RPMI7951 (cell line): ENCODE measurements around the gene EBNA1BP2. TPM values are rescaled to one million over a fixed set of nuclear protein-coding genes. Genes with fewer than 3 reads are reported as not detected.
"Not testable (repeated sequence)": the region's sequence is repeated elsewhere in the genome, so short reads cannot be mapped to it uniquely, and the experiment has no call there.

Source experiments
- DNase-seq: peaks from one replicate; pipeline ENCODE4 v3.0.0-alpha.2; 2012; ENCODE audit warnings: low read depth
- total RNA-seq: library from RNA; depleted of rRNA; stranded (reverse); fragments of >200 nt; shearing (Covaris generic); gene quantifications from 2 replicates; pipeline ENCODE4 v1.2.3, GENCODE V29; 2014; rRNA removed

The EBNA1BP2 gene
- 175 and 197 TPM in 2 replicates for total RNA-seq

DNA sequence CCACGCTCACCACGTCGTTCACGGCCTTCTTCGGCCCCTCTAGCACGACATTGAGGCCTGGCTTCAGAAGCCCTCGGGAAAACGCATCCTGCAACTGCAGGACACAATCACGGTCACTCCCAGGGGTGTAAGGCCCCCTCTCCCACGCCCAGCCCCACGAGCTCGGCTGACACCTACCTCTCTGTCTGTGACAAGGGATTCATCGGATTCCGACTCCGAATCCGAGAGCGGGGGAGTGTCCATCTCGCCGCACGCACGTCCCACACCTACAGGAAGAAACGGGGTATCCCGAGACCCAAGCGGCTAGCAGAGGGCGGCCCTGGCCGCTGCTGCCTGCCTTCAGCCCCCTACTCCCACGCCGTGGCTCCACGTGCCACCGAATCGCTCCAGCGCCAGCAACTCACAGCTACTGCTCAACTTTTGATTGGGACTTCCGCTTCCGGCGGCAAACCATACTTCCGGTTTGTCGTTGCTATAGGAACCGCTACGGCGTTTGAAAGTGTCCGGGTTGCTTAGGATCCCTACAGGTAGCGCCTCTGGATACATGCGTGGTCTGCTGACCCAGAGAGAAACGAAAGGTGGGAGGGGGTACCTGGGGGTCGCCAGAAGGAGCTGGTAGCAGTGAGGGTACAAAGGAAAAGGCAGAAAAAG lies at the start of gene EBNA1BP2, which contains the start of gene CFAP57:
Gene EBNA1BP2, minus strand, starts transcription at position 415 of the 651 bp plus-strand sequence. Its CDS starts 172 bp downstream, at position 243.
Gene CFAP57, plus strand, starts transcription at position 455 of the 651 bp plus-strand sequence. CDS start 424 bp downstream, outside the sequence.
- DNase-seq = peak; percentile 94

DNA sequence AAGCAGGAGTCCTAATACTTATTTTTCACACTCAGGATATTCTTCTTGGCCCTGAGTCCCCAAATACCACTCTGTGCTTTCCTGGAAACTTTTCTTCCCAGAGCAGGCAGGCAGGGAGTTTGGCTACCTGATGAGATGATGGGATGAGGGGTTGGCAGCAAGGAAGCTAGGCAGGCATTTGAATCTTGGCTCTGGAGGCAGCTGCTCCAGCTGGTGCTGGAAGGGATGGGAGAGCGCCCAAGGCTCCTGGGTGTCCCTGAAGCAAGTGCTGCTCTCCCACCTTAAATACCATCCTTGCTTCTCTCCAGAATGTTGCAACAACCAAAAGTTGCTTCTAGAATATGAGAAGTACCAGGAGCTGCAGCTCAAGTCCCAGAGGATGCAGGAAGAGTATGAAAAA lies 49.7 kb upstream of the EBNA1BP2 start:
- DNase-seq = no peak

GRCh38 chr1:43220905-43221778 lies 49.1 kb upstream of the EBNA1BP2 start:
- no peak for DNase-seq

DNA sequence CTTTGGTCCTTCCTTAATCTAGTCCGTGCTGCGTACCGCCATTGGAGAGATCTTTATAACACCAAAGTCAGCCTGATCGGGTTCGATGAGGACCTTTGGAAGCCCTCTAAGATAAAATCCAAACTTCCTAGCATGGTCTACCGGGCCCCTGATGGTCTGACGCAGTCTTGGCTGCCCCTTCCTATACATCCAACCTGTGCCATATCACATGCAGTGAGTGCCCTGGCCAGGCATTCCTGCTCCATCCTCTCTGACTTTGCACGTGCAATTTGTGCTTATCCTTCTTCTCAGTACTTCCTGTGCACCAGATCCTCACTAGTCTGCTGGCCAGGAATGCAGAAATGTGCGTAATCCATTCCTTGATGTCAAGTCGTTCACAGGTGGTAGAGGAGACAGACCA lies 45.7 kb upstream of the EBNA1BP2 start:
- DNase-seq = no peak

GRCh38 chr1:43214501-43215444 lies 42.7 kb upstream of the EBNA1BP2 start:
- DNase-seq = no peak

- not testable (repeated sequence) for DNase-seq
Measured at GRCh38 chr1:43208277-43208676, 36.2 kb upstream of the EBNA1BP2 start.

- DNase-seq = peak; percentile 36
Measured at GRCh38 chr1:43207229-43207853, 35.3 kb upstream of the EBNA1BP2 start.

DNA sequence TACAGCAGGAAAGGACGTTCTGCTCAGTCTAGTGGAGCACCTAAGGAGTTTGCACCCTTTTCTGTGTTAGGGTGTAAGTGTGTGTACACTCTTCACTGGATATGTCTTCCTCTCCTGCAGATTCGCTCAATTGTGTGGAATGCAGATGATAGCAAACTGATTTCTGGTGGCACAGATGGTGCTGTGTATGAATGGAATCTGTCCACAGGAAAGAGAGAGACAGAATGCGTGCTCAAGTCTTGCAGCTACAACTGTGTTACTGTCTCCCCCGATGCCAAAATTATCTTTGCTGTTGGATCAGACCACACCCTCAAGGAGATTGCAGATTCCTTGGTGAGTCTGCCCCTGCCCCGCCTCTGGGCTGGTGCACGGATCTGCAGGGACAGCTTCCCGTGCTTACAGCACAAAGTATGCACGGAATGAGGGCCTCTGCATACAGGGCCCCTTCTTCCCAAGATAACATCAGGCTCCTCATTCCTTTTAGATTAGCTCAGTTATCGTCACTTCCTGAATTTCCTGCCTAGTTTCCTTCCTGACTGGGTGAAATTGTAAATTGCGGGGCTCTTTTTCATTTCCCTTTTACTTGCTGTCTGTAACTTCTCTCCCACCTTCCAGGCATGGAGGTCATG lies 34.6 kb upstream of the EBNA1BP2 start:
- DNase-seq = peak; percentile 98

- peak; percentile 76 for DNase-seq
Measured at GRCh38 chr1:43205671-43206070, 33.6 kb upstream of the EBNA1BP2 start.

GRCh38 chr1:43204394-43204793 lies 32.3 kb upstream of the EBNA1BP2 start:
- DNase-seq = peak; percentile 13

DNA sequence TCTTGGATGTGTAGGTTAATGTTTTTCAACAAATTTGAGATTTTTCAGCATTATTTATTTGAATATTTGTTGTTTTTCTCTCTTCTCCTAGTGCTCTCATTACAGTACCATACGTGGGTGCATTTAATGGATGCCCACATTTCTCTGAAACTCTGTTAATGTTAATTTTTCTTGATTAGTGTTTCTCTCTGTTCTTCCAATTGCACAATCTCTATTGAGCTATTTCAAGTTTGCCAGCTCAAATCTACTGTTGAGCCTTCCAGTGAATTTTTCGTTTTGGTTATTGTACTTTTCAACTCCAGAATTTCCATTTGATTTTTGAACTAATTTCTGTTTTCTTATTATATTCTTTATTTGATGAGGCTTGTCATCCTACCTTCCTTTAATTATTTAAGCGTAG lies 31.8 kb upstream of the EBNA1BP2 start:
- no peak for DNase-seq

DNA sequence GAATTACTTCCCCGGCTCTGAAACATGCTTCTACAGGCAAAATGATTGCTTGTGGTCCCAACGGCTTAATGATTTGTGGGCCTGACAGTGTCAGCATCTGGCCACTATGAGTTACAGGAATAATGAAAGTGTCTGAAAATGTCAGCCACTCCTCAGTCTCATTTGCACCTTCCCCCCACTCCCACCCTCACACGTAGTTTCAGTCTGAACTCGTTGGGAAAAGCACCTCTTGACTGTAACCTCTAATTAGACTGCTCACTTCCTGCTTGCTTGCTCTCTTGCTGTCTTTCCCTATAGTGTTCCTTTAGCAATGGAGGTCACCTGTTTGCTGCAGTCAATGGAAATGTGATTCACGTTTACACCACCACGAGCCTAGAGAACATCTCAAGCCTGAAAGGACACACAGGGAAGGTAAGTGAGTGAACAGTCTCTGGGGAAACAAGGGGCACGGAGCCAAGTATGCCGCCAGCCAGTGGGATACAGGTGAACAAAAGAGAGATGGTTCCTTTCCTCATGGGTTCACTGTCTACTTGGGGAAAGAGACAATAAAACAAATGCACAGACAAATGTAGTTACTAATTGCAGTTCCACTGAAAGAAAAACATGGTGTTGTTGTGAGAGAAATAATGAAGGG lies 27.1 kb upstream of the EBNA1BP2 start:
- no peak for DNase-seq

- DNase-seq = no peak
Measured at GRCh38 chr1:43197343-43198127, 25.4 kb upstream of the EBNA1BP2 start.

GRCh38 chr1:43194509-43194908 lies 22.4 kb upstream of the EBNA1BP2 start:
- no peak for DNase-seq

DNA sequence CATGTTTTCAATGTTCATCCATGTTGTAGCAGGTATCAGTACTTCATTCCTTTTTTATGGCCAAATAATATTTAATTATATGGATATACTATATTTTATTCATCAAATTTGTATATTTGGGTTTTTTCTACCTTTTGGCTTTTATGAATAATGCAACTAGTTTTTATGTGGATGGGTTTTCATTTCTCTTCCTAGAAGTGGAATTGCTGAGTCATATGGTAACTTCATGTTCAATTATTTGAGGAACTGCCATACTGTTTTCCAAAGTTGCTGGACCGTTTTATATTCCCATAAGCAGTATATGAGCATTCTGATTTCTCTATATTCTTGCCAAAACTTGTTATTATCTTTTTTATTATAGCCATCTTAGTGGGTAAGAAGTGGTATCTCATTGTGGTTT lies 16.0 kb upstream of the EBNA1BP2 start:
- DNase-seq = no peak

- DNase-seq = no peak
Measured at GRCh38 chr1:43184995-43185394, 12.9 kb upstream of the EBNA1BP2 start.

GRCh38 chr1:43184388-43184787 lies 12.3 kb upstream of the EBNA1BP2 start:
- no peak for DNase-seq

- DNase-seq = no peak
Measured at GRCh38 chr1:43177691-43178090, 5.6 kb upstream of the EBNA1BP2 start.

DNA sequence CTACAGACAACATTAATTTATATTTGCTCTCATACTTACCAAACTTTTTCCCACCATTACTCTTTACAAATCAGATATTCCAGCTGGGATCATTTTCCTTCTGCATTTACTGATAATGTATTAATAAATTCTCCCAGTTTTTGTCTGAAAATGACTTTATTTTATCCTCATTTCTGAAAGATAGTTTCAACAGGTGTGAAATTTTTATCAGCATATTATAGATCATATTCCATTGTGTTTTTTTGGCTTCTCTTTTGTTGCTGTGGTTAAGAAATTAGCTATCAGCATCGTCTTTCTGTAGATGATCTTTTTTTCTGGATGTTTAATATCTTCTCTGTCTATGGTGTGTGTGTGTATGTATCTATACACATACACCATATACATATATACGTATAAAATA lies 2.8 kb upstream of the EBNA1BP2 start:
- no peak for DNase-seq
